Measurements from ENCODE around the gene COL23A1. TPM values are rescaled to one million over a fixed set of nuclear protein-coding genes. Genes with fewer than 3 reads are reported as not detected.

Gene COL23A1
- total and polyA plus RNA-seq, 2 of the 8 experiments (the other 6 are each of a cell fraction or from before 2014, with no cell fraction given) = 3.1 to 4.7 TPM

DNA sequence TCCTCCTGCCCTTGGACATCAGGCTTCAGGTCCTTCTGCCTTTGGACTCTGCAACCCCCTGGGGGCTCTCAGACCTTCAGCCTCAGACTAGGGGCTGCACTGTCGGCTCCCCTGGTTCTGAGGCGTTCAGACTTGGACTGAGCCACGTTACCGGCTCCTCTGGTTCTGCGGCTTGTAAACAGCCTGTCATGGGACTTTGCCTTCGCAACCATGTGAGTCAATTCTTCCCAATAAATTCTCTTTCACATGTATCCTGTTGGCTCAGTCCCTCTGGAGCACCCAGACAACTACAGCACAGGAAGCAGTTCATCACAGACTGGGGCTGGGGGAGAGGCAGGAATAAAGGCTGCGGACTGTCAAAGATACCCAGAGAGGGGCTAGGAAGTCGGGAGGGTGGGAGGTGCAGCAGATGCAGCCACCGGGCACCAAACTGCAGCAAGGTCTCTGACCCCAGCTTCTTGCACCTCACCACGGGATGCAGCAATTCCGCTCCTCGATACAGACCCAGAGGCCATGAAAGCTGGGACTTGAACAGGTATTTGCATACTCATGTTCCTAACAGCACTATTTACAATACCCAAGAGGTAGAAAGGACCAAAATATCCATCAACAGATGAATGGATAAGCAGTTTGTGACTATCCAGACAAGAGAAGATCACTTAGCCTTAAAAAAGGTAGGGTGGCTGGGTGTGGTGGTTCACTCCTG, 100.8 kb downstream of the COL23A1 start (continued):
- TF ChIP-seq, protein P1, sequence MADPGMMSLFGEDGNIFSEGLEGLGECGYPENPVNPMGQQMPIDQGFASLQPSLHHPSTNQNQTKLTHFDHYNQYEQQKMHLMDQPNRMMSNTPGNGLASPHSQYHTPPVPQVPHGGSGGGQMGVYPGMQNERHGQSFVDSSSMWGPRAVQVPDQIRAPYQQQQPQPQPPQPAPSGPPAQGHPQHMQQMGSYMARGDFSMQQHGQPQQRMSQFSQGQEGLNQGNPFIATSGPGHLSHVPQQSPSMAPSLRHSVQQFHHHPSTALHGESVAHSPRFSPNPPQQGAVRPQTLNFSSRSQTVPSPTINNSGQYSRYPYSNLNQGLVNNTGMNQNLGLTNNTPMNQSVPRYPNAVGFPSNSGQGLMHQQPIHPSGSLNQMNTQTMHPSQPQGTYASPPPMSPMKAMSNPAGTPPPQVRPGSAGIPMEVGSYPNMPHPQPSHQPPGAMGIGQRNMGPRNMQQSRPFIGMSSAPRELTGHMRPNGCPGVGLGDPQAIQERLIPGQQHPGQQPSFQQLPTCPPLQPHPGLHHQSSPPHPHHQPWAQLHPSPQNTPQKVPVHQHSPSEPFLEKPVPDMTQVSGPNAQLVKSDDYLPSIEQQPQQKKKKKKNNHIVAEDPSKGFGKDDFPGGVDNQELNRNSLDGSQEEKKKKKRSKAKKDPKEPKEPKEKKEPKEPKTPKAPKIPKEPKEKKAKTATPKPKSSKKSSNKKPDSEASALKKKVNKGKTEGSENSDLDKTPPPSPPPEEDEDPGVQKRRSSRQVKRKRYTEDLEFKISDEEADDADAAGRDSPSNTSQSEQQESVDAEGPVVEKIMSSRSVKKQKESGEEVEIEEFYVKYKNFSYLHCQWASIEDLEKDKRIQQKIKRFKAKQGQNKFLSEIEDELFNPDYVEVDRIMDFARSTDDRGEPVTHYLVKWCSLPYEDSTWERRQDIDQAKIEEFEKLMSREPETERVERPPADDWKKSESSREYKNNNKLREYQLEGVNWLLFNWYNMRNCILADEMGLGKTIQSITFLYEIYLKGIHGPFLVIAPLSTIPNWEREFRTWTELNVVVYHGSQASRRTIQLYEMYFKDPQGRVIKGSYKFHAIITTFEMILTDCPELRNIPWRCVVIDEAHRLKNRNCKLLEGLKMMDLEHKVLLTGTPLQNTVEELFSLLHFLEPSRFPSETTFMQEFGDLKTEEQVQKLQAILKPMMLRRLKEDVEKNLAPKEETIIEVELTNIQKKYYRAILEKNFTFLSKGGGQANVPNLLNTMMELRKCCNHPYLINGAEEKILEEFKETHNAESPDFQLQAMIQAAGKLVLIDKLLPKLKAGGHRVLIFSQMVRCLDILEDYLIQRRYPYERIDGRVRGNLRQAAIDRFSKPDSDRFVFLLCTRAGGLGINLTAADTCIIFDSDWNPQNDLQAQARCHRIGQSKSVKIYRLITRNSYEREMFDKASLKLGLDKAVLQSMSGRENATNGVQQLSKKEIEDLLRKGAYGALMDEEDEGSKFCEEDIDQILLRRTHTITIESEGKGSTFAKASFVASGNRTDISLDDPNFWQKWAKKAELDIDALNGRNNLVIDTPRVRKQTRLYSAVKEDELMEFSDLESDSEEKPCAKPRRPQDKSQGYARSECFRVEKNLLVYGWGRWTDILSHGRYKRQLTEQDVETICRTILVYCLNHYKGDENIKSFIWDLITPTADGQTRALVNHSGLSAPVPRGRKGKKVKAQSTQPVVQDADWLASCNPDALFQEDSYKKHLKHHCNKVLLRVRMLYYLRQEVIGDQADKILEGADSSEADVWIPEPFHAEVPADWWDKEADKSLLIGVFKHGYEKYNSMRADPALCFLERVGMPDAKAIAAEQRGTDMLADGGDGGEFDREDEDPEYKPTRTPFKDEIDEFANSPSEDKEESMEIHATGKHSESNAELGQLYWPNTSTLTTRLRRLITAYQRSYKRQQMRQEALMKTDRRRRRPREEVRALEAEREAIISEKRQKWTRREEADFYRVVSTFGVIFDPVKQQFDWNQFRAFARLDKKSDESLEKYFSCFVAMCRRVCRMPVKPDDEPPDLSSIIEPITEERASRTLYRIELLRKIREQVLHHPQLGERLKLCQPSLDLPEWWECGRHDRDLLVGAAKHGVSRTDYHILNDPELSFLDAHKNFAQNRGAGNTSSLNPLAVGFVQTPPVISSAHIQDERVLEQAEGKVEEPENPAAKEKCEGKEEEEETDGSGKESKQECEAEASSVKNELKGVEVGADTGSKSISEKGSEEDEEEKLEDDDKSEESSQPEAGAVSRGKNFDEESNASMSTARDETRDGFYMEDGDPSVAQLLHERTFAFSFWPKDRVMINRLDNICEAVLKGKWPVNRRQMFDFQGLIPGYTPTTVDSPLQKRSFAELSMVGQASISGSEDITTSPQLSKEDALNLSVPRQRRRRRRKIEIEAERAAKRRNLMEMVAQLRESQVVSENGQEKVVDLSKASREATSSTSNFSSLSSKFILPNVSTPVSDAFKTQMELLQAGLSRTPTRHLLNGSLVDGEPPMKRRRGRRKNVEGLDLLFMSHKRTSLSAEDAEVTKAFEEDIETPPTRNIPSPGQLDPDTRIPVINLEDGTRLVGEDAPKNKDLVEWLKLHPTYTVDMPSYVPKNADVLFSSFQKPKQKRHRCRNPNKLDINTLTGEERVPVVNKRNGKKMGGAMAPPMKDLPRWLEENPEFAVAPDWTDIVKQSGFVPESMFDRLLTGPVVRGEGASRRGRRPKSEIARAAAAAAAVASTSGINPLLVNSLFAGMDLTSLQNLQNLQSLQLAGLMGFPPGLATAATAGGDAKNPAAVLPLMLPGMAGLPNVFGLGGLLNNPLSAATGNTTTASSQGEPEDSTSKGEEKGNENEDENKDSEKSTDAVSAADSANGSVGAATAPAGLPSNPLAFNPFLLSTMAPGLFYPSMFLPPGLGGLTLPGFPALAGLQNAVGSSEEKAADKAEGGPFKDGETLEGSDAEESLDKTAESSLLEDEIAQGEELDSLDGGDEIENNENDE (IDR thresholded peaks at IDR 0.05; ENCODE audit: insufficient replicate concordance, low read length) = no peak
- TF ChIP-seq, protein P2, sequence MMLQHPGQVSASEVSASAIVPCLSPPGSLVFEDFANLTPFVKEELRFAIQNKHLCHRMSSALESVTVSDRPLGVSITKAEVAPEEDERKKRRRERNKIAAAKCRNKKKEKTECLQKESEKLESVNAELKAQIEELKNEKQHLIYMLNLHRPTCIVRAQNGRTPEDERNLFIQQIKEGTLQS (IDR thresholded peaks at IDR 0.05; ENCODE audit: insufficient read depth, low read depth, low read length) = no peak
- TF ChIP-seq HDAC2 (IDR thresholded peaks at IDR 0.05; ENCODE audit: borderline replicate concordance in 1 of 2, low read depth in 2 of 2, low read length in 2 of 2) (no peak), ASH2L (IDR thresholded peaks at IDR 0.05; ENCODE audit: low read length) (no peak), EGR1 (IDR thresholded peaks at IDR 0.05; ENCODE audit: borderline replicate concordance, low read depth, low read length) (no peak), KDM1A (IDR thresholded peaks at IDR 0.05; ENCODE audit: borderline replicate concordance, low read length) (no peak), PHF8 (conservative IDR thresholded peaks at IDR 0.05; ENCODE audit: low read depth, low read length) (no peak)

All from H1 (cell line).